ENCODE measurements around the gene TST.
"Not testable (repeated sequence)": the region's sequence is repeated elsewhere in the genome, so short reads cannot be mapped to it uniquely, and the experiment has no call there.

TST gene

DNA sequence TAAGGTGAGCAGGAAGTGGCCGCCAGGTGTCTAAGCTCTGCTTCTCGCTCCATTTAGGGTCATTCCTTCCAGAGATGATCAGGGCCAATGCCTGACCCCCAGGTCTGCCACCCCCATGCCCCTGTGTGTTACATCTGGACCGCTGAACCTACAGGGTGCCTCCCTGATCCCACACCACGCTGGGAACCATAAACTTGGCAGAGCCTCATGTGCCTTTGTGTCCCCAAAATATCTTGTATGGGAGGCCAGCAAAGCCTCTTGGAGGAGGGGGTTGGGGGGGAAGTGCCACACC lies 3.7 kb downstream of the TST start:
- DNase-seq (ENCODE audit: low spot score): no peak

DNA sequence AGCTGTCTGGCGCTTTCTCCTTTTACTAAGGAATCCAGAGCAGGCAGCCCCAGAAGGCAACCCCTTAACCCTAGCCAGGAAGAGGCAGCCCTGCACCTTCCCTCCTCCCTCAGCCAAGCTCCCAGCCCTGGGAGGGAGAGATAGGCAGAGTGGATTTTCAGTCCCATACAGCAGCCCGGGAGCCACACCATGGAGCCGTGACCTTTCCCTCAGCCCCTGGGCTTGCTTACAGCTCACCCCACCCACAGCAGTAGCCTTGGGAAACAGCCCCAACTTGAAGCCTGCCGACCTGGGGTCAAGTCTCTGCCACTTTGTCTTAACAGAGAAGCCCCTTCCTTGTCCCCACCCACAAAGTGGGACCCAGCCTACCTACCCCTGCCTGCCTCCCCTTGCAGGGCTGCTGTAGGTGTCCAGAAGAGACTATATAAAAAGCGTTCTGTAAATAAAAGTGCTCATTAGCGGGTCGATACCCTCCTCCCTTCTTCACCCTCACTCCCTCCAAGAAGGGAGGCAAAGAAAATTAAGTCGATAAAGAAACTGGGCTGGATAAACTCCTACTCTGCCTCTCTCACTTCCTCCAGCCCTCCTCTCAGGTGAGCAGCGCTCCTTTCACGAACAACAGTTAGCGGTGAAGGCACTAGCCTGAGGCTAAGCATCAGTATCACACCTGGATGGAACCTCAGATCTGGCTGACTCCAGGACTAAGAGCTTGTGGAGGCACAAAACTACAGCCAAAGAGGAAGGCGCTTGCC lies 4.2 kb downstream of the TST start:
- no peak for DNase-seq (ENCODE audit: low spot score)

DNA sequence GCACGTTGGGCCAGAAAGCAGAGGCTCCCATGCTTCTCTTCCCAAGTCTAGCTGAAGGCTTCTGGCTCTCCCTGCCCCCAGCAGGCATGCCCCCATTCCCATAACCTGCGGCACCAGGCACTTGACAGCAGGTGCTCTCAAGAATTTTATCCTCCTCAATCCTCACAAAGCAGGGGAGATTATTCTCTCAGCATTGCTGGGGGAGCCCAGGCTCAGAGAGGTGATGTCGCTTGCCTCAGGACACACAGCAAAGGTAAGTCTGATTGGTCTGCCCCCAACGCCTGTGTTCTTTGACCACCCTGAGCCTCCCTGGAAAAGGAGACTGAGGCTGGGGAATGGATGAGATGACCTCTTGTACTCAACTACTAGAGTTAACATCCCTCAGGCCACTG lies 4.8 kb downstream of the TST start:
- no peak for DNase-seq (ENCODE audit: low spot score)

DNA sequence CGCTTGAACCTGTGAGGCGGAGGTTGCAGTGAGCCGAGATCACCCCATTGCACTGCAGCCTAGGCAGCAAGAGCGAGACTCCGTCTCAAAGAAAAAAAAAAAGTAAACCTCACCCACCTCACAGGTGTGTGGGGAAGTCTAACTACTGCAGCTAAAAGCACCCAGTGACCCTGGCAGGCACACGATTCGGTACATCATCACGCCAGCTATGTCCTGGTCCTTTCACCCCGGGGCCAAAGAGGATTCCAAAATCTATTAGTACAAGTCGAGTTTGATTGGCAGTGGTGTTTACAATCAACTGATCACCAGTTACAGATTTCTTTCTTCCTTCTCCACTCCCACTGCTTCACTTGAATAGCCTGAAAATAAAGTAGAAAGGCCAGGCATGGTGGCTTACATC lies 6.3 kb downstream of the TST start:
- DNase-seq (ENCODE audit: low spot score): no peak

DNA sequence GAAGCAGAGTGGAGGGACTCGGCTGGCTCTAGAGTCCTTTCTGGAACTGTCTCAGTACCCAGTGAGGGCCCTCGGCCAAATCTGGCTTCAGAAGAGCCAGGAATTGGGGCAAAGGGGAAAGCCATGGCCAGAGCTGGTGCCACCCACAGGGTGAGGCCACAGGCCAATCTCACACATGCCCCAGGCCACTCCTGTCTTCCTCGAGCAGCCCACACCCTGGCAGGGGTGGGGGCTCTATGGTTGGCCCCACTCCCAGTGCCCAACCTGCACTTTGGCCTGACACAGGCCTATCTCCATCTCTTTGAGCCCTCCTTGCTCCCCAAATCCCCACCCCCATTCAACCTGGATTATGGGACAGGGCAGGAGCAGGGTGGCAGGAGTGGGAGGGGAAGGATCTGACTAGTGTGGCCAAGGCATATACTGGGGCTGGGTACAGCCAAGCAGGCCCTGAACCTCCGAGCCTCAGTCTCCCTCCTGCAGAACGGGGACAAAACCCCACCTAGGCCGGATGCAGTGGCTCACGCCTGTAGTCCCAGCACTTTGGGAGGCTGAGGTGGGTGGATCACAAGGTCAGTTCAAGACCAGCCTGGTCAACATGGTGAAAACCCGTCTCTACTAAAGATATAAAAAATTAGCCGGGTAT lies 6.9 kb downstream of the TST start:
- no peak for DNase-seq (ENCODE audit: low spot score)

DNA sequence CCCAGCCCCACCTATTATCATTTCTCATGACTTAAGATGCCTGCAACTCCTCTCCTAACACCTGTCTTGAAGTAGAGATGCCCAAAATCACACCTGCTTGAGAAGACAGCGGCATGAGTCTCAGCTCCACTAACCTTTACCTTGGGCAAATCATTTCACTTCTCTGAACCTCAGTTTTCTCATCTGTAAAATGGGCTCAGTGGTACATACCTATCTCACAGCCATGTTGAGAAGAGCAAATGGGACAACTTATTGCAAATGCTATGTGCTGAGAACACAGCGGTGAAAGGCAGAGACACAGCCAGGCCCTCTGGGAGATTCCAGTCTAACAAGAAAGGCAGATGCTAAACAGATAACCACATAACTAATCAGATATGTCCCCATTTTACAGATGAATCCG lies 7.8 kb downstream of the TST start:
- no peak for DNase-seq (ENCODE audit: low spot score)

DNA sequence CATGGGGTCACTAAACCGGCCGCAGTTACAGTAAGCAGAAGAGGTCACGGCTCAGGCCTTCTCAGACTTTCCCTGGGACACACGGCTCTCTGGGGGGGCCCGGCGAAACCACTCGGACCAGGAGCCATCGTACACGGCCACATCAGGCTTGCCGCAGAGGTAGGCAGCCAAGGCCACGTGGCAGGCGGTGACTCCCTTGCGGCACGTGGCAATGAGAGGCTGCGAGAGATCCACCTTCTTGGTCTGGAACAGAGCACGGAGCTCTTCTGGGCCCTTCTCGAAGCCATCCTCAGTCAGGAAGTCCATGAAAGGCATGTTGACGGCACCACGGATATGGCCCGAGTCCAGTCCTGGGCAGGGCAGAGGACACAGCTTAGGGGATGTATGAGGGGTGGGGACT lies 8.3 kb downstream of the TST start:
- DNase-seq (ENCODE audit: low spot score): no peak

DNA sequence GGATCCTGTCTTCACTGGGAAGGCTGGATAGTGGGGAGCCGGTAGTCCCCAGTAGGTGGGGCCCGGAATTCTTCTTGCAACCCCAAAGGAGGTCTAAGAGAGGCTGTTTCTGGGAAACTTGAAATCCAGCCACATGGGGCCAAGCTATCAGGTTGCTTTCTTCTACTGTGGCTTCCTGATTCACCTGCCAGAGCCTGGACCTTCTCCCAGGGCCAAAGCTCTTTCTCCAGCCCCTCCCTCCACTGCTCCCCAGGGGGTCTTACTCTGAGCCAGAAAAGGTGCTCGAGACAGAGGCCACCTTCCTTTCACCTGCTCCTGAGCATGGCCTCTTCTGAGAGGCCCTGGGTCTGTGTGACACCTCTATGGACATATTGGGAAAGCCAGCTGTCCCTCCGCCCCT lies 9.1 kb downstream of the TST start:
- no peak for DNase-seq (ENCODE audit: low spot score)

DNA sequence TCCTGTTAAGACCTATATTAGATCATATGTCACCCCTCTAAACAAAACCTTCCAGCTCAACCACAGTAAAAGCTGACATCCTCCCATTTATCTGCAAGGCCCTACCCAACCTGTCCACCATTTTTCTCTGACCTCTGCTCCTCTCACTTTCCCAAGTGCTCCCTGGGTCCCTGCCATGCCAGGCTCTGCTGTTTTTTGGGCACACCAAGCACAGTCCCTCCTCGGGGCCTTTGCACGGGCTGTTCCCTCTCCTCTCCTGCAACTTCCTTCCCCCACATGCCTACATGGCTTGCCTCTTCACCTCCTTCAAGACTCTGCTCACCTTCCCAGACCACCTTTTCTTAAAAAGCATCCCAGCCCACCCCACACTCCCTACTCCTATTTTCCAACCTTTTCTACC lies 9.8 kb downstream of the TST start:
- no peak for DNase-seq (ENCODE audit: low spot score)

DNA sequence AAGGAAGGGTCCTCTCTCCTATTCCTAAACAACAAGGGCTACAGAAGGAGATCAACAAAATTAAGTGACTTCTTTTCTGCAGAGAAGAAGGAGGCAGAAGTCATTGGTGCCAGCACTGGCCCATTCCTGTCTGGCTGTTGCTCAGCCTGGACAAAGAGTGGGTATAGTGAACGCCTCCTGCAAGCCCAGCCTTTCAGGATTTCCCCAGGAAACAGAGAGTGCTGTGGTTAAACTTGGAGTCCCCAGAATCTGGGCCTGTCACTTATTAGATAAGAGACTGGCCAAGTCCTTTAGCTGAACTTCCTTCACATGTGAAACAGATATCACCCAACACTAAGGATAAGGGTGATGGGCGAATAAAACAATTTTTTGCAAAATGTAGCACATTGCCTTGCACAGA lies 10.9 kb downstream of the TST start:
- DNase-seq (ENCODE audit: low spot score): no peak

DNA sequence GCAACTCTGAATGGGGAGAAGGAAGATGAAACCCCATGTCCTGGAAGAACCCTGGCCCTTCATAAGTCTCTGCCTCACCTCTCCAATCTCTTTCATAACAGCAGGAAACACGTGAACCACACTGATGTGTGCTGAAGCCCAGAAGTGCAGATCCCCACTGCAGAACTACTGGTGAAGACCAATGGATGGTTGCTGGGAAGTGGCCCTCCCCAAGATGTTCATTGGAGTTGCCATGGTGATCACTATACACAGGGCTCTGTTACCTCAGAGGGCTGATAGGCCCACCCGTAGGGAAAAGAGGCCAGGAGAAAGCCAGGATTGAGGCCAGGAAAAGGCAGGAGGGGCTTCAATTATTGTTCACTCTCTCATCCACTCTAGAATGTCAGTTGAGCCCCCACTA lies 11.6 kb downstream of the TST start:
- DNase-seq (ENCODE audit: low spot score): no peak

DNA sequence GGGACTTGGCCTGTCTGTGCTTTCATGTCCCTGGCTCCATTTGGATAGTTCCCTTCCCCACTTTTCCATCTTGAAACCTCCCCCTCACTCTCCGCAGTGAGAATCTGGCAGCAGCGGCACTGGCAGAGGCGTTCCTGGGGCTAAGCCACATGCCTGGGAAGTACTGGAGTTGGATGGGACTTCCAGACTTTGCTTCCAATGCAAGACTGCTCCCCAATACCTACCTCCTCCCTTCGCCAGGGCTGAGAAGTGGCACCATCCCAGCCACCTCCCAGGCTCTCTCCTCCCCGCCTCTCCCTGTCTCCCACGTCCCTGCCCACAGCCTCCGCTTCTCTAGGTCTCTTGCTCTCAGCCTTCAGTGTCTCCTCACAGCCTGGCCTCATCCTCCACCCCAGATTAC lies 16.6 kb downstream of the TST start:
- DNase-seq (ENCODE audit: low spot score): no peak

DNA sequence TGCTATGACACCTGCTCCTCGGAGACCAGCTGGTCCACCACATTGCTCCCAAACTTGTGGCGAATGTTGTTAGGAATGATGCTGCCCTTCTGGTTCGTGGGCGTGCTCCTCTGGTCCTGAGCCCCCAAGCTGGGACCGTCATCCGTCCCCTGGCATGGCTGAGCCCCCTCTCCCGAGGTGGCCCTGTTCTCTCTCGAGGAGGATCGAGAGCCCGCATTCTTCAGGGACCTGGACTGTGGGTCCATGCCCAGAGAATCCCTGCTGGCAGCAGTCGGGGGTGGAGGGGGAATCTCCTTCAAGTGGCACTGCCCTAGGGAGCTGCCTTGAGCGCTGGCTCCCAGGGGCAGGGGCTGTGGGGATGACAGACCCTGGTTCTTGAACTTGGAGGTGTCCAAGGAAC lies 17.4 kb downstream of the TST start:
- no peak for DNase-seq (ENCODE audit: low spot score)

DNA sequence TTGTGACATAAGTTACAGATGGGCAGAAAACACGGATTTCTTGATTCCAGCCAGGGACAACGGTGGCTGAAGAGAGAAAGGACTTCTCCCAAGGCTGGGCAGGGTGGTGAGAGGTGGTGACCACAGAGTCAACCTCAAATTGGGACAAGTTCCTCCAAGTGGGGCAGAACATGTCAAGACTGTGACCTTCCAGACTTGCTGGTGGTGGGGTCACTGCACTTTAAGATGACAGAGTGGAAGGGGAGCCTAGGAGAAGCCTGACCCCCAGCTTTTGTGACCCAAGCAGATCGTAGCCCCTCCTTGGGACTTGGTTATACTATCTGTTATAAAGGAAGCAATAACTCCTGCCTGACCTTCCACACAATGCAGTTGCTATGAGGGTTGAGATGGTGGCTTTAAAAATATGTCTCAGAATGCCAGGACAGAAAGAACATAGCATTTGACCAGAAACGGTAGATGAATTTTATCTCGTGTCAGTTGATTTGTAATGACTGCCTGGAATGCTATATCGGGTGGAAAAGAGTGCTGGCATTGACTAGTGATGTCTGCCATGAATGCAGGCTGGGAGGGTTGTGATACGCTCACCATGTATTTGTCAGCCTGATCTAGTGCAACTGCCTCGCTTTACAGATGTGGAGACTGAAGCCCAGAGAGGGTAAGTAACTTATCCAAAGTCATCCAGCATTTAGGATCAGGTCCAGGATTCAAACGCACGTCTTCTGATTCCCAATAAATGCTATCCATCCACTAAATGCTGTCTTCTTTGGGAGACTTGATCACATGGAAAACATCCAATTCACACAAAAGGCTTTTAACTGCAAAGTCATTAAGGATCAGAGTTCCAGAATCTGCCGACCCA lies 18.3 kb downstream of the TST start:
- no peak for DNase-seq (ENCODE audit: low spot score)

DNA sequence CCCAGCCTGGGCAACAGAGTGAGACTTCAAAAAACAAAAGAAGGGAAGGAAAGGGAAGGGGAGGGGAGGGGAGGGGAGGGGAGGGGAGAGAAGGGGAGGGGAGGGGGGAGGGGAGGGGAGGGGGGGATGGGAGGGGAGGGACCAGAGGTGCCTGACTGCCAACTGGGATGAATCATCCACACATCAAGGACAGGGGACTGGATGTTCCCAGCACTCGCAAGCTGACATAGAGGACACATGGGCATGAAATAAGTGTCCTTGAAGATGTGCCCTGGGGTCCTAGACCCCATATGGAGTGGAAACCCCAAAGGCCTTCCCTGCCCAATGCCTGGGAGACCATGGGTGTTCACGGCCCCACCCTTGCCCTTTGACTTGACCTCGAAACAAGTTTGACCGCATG lies 19.8 kb downstream of the TST start:
- DNase-seq (ENCODE audit: low spot score): no peak

DNA sequence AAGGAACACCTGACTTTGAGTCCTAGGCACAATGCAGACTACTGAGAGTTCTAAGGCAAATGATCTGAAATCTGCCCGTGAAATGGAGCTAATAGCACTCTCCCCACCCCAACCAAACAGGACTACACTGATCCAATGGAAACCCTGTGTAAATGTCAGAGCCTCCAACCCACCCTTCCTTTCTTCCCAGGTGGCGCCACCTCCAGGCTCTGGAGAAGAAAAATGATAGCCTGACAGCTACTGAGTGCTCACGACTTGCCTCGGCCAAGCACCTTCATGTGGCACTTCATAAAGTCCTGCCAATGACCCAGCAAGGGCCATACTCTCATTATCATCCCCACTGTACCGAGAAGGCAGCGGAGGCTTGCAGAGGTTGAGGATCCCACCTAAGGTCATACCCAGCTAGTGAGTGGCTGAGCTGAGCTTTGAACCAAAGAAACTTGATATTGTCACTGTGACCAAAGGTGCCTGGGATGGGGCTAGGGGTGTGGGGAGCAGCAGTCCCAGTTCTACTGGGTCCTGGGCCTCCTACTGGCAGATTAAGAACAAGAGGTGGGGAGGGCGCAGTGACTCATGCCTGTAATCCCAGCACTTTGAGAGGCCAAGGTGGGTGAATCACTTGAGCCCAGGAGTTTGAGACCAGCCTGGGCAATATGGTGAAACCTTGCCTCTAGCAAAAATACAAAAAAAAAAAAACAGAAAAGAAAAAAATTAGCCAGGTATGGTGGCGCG lies 20.5 kb downstream of the TST start:
- no peak for DNase-seq (ENCODE audit: low spot score)

DNA sequence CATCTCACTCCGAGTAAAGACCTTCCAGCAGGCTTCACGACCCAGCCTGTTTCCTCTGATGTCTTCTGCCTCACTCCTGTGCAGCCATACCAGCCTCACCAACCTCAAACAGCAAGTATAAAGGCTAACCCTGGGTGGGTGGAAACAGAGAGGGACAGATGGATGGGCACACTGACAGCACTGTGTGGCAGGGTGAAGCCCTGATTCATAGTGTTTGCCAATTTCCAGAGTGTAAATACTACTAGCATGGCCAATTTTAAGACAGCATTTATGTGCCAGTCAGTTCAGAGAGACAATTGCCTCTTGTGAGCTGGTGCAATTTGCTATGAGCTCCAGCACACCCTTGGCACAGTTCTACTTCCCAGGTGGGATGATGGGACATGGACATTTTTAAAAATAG lies 21.5 kb downstream of the TST start:
- no peak for DNase-seq (ENCODE audit: low spot score)

DNA sequence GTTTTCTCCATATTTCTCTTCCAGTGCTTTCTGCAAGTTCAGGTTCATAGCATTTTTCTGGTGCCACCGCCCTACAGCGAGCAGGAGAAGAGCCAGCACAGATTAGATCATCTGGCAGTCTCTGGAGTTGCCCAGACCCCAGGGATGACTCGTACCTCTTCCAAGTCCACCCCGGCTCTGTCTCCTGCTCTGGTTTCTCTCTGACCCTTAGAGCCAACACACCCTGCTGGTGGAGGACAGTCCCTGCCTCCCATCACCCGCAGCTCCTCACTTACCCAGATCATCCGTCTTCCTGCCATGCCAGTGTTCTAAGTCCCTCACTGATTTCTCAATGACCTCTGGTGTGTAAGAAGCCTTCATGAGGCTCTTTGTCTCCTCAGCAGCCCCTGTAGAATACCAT lies 28.0 kb downstream of the TST start:
- DNase-seq (ENCODE audit: low spot score): no peak

DNA sequence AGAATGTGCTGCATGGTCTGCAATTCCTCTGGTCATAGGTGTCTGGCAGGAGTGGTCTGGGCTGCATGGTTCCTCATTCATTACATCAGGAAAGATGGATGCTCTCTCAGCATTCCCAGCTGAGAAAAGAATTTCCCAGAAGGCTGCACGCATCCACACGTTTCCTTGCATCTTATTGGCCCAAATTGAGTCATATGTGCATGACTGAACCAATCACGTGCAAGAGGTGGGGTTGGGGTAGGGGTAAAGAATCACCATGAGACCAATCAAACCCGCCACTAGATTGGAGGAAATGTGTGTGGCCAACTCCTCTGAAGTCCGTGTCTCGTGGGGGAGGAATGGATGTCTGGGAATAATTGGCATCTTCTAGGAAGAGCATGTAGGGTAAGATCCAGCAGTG lies 28.8 kb downstream of the TST start:
- DNase-seq (ENCODE audit: low spot score): no peak

DNA sequence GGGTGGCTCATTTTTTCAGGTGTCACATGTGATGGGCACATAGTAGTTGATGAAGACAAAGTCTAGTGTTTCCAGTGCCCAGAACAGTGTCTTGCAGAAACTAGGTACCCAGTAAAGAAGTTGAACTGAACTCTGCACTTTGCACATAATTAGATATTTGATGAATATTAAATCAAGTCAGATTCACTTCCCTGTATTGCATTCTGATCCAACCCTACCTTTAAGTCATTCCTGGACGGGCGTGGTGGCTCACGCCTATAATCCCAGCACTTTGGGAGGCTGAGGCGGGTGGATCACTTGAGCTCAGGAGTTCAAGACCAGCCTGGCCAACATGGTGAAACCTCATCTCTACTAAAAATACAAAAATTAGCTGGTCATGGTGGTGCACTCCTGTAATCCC lies 30.2 kb downstream of the TST start:
- DNase-seq (ENCODE audit: low spot score): not testable (repeated sequence)

DNA sequence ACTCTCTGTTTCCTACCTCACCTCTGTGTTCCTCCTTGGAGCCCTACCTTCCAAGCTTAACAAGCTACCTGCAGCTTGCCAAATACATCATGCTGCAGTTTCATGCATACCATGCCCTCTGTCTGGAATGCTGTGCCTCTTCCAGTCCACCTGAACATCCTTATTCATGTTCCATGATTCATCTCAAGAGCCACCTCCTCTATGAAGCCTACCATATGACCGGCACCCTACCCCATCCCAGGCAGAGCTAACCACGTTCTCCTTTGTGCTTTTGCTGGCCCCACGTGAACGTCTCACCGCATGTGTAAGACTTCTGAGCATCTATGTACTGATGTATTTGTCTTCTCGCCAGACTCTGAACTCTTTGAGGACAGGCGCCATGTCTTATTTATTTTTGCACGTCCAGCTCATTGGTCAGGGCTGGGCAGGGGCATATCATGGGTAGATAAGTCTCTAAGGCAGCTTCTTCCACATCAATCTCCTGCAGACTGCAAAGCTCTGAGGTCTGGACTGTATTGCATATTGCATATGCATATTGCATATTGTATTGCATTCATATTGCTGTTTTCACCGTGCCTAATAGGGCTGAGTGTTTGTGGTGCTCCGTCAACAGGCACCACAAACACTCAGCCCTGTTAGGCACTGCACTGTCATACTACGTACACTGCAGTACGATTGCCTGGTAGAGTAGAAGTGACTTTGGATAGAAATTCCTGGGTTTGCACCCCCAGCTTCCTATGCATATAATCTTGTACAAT lies 31.0 kb downstream of the TST start:
- DNase-seq (ENCODE audit: low spot score): no peak
